ENCODE measurements around the gene PSRC1.
"Not testable (repeated sequence)": the region's sequence is repeated elsewhere in the genome, so short reads cannot be mapped to it uniquely, and the experiment has no call there.

Gene PSRC1

DNA sequence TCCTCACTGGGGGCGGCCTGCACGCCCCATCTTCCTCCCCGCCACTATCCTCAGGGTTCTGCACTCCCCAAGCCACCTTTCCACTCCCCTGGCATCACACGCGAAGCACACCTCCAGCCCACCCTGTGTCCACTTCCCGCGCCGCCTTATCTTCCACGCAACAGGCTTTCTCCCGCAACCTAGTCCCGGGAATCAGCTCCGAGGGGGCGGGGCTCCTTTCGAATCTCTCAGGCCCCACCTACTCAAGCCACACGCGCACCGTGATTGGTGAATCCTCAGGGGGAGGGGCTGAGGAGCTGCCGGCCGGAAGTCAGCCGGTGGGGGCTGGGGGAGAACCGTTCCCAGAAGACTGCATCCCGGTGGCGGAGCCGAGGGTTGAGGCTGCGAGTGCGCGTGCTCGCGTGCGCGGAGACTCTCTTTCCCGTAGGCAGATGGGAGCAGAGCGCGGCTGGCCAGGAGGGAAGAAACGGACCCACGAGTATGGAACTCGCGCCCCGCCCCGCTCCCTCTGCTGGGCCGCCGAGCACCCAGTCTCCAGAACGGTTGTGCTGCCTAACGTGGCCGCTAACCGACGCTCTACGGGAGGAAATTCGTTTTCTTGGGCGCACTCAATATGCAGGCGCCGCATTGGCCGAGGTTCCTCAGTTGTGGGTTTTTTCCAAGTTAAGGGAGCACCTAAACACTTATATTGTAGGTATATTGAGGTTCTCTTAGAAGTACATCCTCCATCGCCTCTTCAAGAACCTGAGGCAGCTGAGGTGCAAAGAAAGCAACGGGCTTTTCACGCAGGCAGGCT, at the start of gene PSRC1:
PSRC1 (minus strand) TSS at position 194 of the 796 bp plus-strand sequence.
- peak; percentile 90 for DNase-seq (ENCODE audit: low spot score)

- no peak for DNase-seq (ENCODE audit: low spot score)
Measured at GRCh38 chr1:109331113-109331512, 48.2 kb upstream of the PSRC1 start.

GRCh38 chr1:109327285-109327684, 44.3 kb upstream of the PSRC1 start:
- DNase-seq (ENCODE audit: low spot score) = no peak

DNA sequence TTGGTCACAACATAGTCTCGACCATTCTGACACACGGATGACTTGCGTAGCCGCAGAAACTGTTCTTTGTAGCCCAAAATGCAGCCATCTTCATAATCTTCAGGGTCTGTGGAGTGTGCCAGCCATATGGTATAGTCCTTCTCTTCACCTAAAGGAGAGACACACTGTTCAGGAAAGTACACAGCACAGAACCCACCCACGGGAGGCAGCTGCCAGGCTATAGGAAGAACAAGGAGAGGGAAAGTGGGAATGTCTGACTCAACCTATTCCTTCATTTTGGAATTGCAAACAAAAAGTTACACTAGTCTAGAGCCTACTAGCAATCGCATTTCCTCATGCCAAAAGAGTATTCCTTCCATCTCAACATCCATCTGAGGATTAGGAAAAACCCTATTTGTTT, 40.0 kb upstream of the PSRC1 start:
- no peak for DNase-seq (ENCODE audit: low spot score)

GRCh38 chr1:109319114-109319513, 36.2 kb upstream of the PSRC1 start:
- no peak for DNase-seq (ENCODE audit: low spot score)

DNA sequence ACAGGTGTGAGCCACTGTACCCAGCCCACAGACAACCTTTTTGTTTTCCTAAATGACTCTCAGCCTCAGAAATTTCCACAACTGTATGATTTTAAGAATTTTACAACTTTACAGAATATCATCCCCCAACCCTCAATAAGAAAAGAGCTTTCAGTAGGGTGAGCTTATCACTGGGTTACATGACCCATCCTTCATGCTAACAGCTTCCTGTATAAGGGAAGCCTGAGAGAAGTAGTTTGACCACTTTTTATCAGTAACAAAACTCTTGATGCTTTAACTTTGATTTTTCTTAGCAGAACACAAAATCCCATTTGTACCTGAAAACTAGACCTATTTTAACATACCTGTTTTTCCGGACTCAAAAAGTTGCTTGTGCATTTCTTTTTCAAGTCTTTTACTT, 33.6 kb upstream of the PSRC1 start:
- DNase-seq (ENCODE audit: low spot score) = no peak

GRCh38 chr1:109315288-109315687, 32.3 kb upstream of the PSRC1 start:
- no peak for DNase-seq (ENCODE audit: low spot score)

- no peak for DNase-seq (ENCODE audit: low spot score)
Measured at GRCh38 chr1:109314795-109315194, 31.9 kb upstream of the PSRC1 start.

DNA sequence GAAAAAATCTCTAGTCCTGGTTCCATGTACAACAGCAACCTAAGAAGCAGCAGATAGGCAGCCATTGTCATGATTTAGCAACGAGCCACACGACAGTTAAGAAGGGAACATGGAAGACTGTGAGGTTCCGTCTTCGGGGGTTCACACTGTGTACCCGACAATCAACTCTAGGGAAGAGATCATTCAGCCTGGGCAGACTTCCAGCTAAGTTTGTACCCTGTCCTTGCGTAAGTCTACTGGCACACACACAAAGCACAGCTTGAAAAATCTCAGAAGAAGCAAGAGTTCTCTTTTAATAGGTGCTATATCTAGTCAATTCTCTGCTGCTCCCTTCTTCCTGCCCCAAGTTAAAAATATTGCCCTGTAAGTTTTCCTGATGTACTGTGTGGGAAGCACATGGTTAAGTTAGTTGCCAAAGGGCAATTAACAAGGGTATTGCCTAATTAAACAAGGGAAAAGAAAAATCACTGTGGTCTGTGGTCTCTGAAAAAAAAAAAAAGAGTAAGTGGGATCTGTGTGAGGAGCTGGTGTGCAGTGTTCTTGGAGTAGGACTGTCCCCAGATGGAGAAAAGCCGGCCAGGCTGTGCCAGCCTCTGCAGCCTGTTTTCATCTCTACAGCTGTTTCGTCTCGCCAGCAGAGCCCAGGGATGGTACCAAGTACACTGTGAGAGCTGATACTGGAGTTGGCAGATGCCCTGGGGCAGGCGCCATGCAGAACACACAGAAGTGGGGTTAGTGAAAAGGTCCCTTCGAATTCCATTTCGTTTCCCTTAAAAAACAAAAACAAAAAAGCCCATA, 30.2 kb upstream of the PSRC1 start:
- DNase-seq (ENCODE audit: low spot score) = no peak

DNA sequence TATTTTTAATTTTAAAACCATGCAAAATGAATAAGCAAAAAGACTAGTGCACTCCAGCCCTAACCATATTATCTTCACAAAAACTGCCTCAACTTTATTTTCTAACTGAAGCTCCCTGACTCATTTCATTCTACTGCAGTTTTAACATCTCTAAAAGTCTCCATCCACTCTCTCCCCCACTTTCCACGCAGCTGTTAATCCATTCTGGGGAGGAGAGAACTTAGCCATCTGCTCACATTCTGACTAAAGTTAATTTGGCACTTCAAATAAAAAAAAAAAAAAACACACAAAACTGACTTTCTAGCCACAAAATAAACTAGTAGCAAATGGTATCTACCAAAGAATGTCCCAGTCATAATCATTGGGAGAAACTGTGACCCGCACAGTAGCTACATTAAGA, 29.3 kb upstream of the PSRC1 start:
- DNase-seq (ENCODE audit: low spot score) = no peak

DNA sequence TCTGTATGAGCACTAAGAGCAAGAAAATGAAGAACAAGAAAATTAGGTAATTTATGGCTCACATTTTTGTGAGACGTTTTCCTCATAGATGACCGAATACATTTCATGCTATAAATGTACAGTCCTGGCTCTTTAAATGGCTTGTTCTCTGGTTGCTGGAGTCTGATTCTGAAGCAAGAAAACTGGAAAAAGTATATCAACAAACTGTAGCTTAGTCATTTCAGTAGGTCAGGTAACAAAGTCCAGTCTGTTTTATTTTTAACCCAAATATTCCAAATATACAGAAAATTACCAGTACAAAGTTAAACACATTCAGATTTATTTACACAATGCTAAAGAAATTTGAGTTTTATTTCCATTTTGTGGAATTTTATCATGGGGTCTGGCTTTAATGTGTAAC, 26.4 kb upstream of the PSRC1 start:
- DNase-seq (ENCODE audit: low spot score) = no peak

GRCh38 chr1:109307274-109308021, 24.5 kb upstream of the PSRC1 start:
- DNase-seq (ENCODE audit: low spot score) = no peak

DNA sequence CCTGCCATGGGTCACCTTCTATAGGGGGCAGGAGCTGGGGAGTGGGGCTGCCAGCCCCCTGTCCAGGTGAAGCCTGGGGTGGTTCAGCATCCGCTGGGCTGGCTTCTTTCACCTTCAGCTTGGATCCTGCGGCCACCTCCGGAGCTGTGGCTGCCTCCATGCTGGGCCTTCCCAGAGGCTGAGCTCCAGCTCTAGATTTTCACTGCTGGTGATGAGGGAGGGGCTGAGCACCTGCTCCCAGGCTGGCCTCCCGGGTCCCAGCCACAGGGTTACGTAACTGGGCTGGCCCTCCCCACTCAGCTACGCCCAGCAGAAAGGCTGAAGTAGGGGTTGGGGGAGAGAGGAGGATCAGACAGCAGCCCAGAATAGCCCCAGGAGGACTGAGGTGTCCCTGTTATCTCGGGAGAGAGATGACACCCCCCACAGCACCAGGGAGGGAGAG, 23.9 kb upstream of the PSRC1 start, which contains the start of gene MYBPHL:
MYBPHL (minus strand) TSS at position 180 of the 442 bp plus-strand sequence; CDS start at position 160, 20 bp downstream.
- no peak for DNase-seq (ENCODE audit: low spot score)

- not testable (repeated sequence) for DNase-seq (ENCODE audit: low spot score)
Measured at GRCh38 chr1:109305991-109306390, 23.0 kb upstream of the PSRC1 start.

DNA sequence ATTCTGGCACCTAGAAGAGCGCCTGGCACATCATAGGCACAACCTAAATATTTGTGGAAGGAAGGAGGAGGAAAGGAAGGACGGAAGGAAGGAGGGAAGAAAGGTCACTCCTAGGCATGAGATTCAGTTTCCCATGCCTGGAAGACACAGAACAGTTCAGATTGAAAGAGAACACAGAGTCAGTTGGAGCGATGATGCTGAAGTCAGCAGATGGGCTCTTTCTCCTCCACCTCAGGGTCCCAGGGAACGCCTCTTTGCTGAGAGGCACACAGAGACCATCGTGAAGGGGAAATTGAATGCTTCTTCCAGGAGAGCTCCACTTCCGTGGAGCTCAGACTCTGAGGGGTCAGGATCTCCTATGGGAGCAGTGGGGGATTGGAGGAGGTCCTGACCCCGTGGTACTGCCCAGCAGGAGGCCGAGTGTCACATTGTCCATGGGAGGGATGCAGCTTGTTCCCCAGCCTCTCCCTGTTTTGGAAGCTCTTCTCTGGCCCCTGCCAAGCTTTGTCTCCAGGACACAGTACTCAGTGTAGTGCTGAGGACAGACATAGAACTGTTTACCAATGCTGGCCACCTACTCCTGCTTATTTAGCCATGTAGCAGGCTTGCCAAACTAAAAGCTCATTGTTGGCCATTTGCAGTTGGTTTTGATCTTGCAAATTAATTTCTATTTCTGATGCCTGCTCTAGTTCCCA, 21.4 kb upstream of the PSRC1 start:
- DNase-seq (ENCODE audit: low spot score) = no peak

- no peak for DNase-seq (ENCODE audit: low spot score)
Measured at GRCh38 chr1:109301874-109302273, 18.9 kb upstream of the PSRC1 start.

DNA sequence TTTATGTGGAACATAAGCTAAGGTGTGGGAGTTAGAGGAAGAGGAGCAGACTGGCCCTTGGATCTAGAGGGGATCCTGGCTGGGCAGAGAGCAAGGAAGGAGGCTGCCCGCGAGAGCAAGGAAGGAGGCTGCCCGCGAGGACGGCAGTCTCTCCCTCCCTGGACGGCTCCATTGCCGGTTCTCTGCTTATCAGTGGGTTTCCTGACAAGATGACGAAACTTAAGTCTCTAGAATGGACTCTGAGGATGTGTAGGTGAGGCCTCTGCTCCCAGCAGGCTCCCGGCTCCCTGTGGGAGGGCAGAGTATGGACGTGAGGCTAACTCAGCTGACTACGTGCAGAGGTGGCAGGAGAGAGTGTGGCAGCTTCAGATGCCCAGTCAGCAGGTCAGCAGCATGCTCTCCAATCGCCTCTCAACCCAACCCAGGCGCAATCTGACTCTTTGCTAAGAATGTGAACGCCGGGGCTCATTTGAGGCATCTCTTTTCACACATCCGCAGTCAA, 17.8 kb upstream of the PSRC1 start:
- DNase-seq (ENCODE audit: low spot score) = no peak

DNA sequence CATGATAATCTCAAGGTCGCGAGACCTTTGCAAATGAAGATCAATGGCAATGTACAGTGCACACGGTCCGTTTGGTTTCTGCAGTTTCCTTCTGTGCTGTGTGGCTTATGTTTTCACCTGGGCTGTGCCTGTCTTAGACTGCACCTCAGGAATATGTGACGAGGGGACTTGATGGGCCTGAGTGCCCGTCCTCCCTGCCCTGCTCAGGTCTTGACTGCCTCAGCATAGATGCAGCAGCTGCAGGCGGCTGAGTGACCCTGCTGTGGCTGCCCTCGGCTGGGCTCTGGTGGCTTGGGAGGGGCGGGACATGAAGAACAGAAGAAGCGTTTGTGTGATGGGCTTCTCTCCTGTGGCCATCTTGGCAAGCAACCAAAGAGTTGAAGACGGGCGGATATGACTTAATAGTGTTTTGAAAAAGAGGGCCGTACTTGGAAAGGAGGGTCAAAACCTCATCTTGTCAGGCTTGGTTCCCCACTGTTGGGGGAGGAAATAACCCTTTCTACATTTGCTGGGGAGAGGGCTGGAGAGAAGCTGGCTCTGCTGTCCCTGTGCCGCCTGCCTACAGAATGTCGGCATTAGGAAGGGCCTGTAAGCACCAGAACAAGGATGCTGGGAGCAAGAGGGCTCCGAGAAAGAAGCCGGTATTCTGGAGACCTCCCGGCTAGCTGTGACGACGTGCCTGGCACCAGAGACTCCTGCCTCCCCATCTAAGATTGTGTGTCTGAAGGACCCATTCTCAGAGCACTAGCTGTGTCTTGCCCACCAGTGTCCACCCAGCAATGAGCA, 16.8 kb upstream of the PSRC1 start:
- DNase-seq (ENCODE audit: low spot score) = no peak

GRCh38 chr1:109298666-109299557, 16.0 kb upstream of the PSRC1 start:
- no peak for DNase-seq (ENCODE audit: low spot score)

DNA sequence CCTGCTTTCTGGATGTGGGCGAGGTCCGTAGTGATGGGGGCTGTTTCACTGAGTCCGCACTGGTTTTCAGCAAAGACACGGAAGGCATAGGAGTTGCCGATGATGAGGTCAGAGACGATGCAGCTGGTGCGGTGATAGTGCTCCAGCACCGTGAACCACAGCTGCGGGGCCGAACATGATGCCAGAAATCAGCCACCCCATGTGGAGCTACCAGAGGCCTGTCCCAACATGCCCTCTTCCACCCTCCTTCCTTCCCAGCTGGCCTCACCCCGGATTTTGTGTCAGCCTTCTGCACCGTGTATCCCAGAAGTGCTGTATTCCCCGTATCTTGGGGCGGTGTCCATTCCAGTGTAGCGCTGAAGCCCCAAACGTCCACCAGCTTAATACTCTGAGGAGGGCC, 13.8 kb upstream of the PSRC1 start:
- DNase-seq (ENCODE audit: low spot score) = no peak

All from CD4-positive, alpha-beta T cell treated with Interleukin-2 at 100 ng/mL for 4 hours (primary cell).